Body of pancreas (tissue), 4 donors: ENCODE results near the gene ATP5PD.

ENCODE experiments used
- POLR2A ChIP-seq, 3 donors: fragments of 450-650 bp; IDR thresholded peaks; one replicate each; pipeline ENCODE4 v1.6.1; 2016; ENCODE audit warnings: antibody characterized with exemption in 3 of 3, mild to moderate bottlenecking in 2 of 3
- TF ChIP-seq, protein P1 (sequence below), 7 experiments: fragments of 450-650 bp in 4 of 7; fragments of 200-600 bp in 3 of 7; sonication (generic) in 3 of 7; IDR thresholded peaks; one replicate each; pipeline ENCODE4 v1.5.1; 2016 to 2019; ENCODE audit warnings: antibody characterized with exemption in 7 of 7

- TF ChIP-seq POLR2A (IDR thresholded peaks at IDR 0.05), result no peak
- TF ChIP-seq, protein P1, sequence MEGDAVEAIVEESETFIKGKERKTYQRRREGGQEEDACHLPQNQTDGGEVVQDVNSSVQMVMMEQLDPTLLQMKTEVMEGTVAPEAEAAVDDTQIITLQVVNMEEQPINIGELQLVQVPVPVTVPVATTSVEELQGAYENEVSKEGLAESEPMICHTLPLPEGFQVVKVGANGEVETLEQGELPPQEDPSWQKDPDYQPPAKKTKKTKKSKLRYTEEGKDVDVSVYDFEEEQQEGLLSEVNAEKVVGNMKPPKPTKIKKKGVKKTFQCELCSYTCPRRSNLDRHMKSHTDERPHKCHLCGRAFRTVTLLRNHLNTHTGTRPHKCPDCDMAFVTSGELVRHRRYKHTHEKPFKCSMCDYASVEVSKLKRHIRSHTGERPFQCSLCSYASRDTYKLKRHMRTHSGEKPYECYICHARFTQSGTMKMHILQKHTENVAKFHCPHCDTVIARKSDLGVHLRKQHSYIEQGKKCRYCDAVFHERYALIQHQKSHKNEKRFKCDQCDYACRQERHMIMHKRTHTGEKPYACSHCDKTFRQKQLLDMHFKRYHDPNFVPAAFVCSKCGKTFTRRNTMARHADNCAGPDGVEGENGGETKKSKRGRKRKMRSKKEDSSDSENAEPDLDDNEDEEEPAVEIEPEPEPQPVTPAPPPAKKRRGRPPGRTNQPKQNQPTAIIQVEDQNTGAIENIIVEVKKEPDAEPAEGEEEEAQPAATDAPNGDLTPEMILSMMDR (IDR thresholded peaks at IDR 0.05), result no peak
Observed at GRCh38 chr17:75086496-75087181, 39.9 kb upstream of the ATP5PD start.
